DOHH2 (cell line): Measurements from ENCODE around the gene MBP.
"Not testable (repeated sequence)": the region's sequence is repeated elsewhere in the genome, so short reads cannot be mapped to it uniquely, and the experiment has no call there.

Source experiments
- H3F3A ChIP-seq: fragments of 200-600 bp; sonication (generic), shearing (Covaris generic); 2 replicates; pipeline ENCODE4 v1.6.0; 2016; ENCODE audit warnings: antibody characterized with exemption, mild to moderate bottlenecking; ENCODE audit not compliant: control insufficient read depth, insufficient read depth
- H3K27ac ChIP-seq: fragments of 200-600 bp; sonication (generic); 2 replicates; pipeline ENCODE4 v1.5.1; 2014; ENCODE audit warnings: low read depth, mild to moderate bottlenecking, low read length, moderate library complexity
- H3K27me3 ChIP-seq: fragments of 200-600 bp; sonication (generic); 2 replicates; pipeline ENCODE4 v1.6.1; 2014; ENCODE audit warnings: mild to moderate bottlenecking, low read length, mixed read lengths; ENCODE audit not compliant: control insufficient read depth
- H3K36me3 ChIP-seq: fragments of 200-600 bp; sonication (generic); 2 replicates; pipeline ENCODE4 v1.6.1; 2014; ENCODE audit warnings: mild to moderate bottlenecking, low read length, moderate library complexity, mixed read lengths; ENCODE audit not compliant: control insufficient read depth
- H3K4me1 ChIP-seq: fragments of 200-600 bp; sonication (generic); 2 replicates; pipeline ENCODE4 v1.6.1; 2014; ENCODE audit warnings: mild to moderate bottlenecking, low read length, mixed read lengths; ENCODE audit not compliant: control insufficient read depth
- H3K4me2 ChIP-seq: fragments of 200-600 bp; sonication (generic); 2 replicates; pipeline ENCODE4 v1.6.0; 2014; ENCODE audit warnings: mild to moderate bottlenecking, low read length, moderate library complexity
- H3K4me3 ChIP-seq: fragments of 200-600 bp; sonication (generic); 2 replicates; pipeline ENCODE4 v1.5.1; 2014; ENCODE audit warnings: mild to moderate bottlenecking, low read length, mixed read lengths
- H3K79me2 ChIP-seq: fragments of 200-600 bp; sonication (generic); 2 replicates; pipeline ENCODE4 v1.6.1; 2014; ENCODE audit warnings: mild to moderate bottlenecking, low read length, mixed read lengths; ENCODE audit not compliant: control insufficient read depth
- H3K9me2 ChIP-seq: fragments of 200-600 bp; sonication (generic); replicated peaks from 2 replicates; pipeline ENCODE4 v1.6.1; 2014; ENCODE audit warnings: mild to moderate bottlenecking, low read length, mixed read lengths; ENCODE audit not compliant: control insufficient read depth
- H3K9me3 ChIP-seq: fragments of 200-600 bp; sonication (generic); 2 replicates; pipeline ENCODE4 v1.6.1; 2014; ENCODE audit warnings: antibody characterized with exemption, low read length, mixed read lengths; ENCODE audit not compliant: control insufficient read depth, insufficient read depth
- H4K20me1 ChIP-seq: fragments of 200-600 bp; sonication (generic); 2 replicates; pipeline ENCODE4 v1.6.0; 2014; ENCODE audit warnings: low read depth, mild to moderate bottlenecking, antibody characterized with exemption, low read length, moderate library complexity; ENCODE audit not compliant: control insufficient read depth, insufficient read depth
- CTCF ChIP-seq: fragments of 200-600 bp; sonication (generic); IDR thresholded peaks from one replicate; pipeline ENCODE4 v1.5.1; 2014; ENCODE audit warnings: antibody characterized with exemption, mild to moderate bottlenecking, low read depth, low read length; ENCODE audit not compliant: poor library complexity, severe bottlenecking
- EZH2phosphoT487 ChIP-seq: fragments of 200-600 bp; sonication (generic); IDR thresholded peaks from 2 replicates; pipeline ENCODE4 v1.6.1; 2017; ENCODE audit warnings: borderline replicate concordance, mild to moderate bottlenecking, antibody characterized with exemption, low read length, moderate library complexity, mixed read lengths

MBP gene

GRCh38 chr18:76965555-76966151, 166.9 kb downstream of the MBP start:
- Histone ChIP-seq H3K4me2 (peak overlapping the region; percentile 65), H3K4me1 (peaks cover 77% of the 10 kb centered on the region), H3K27ac (peak overlapping the region; percentile 34), H3K4me3 (peak overlapping the region; percentile 57), H3K36me3 (peaks cover 65% of the 10 kb centered on the region), H3F3A (peaks cover 20% of the 10 kb centered on the region), H3K79me2 (peaks cover 29% of the 10 kb centered on the region)
- TF ChIP-seq CTCF: peak; percentile 14
- H3K9me3 ChIP-seq, H4K20me1 ChIP-seq, H3K27me3 ChIP-seq, H3K9me2 ChIP-seq: not testable (repeated sequence)

GRCh38 chr18:76963936-76964335, 168.6 kb downstream of the MBP start:
- Histone ChIP-seq H3K27me3 (no peaks in the 10 kb centered on the region), H3K36me3 (peaks cover 77% of the 10 kb centered on the region), H3K9me3 (peaks cover 8% of the 10 kb centered on the region), H4K20me1 (no peaks in the 10 kb centered on the region), H3K27ac (peak overlapping the region; percentile 29; the same call in 1 of the 2 replicates), H3K79me2 (peaks cover 29% of the 10 kb centered on the region), H3K4me1 (peaks cover 76% of the 10 kb centered on the region), H3K4me3 (peak overlapping the region; percentile 33), H3F3A (peaks cover 11% of the 10 kb centered on the region; the same call in 1 of the 2 replicates), H3K9me2 (no peaks in the 10 kb centered on the region), H3K4me2 (peak overlapping the region; percentile 36)
- no peak for TF ChIP-seq EZH2phosphoT487
- TF ChIP-seq CTCF: no peak

GRCh38 chr18:76962851-76963250, 169.7 kb downstream of the MBP start:
- H3K4me3 ChIP-seq: no peak overlapping the region
- no peaks in the 10 kb centered on the region for H3K27me3 ChIP-seq
- H3K4me1 ChIP-seq: peaks cover 74% of the 10 kb centered on the region
- H3K9me2 ChIP-seq: no peaks in the 10 kb centered on the region
- no peaks in the 10 kb centered on the region for H4K20me1 ChIP-seq
- TF ChIP-seq CTCF (no peak), EZH2phosphoT487 (no peak)
- peaks cover 8% of the 10 kb centered on the region for H3K9me3 ChIP-seq
- H3K27ac ChIP-seq: no peak overlapping the region
- H3K79me2 ChIP-seq: peaks cover 29% of the 10 kb centered on the region
- peaks cover 70% of the 10 kb centered on the region for H3K36me3 ChIP-seq
- peaks cover 7% of the 10 kb centered on the region; the same call in 1 of the 2 replicates for H3F3A ChIP-seq
- peak overlapping the region; percentile 36; the same call in 1 of the 2 replicates for H3K4me2 ChIP-seq
